Neural progenitor cell (in vitro differentiated cells): ENCODE data around the gene MAP3K19.

Experiments used
- CTCF ChIP-seq: fragments of 200-600 bp; sonication (generic); IDR thresholded peaks from 2 replicates; pipeline ENCODE4 v1.5.1; 2017; ENCODE audit warnings: antibody characterized with exemption, mild to moderate bottlenecking
- EZH2 ChIP-seq: fragments of 200-600 bp; sonication (generic); IDR thresholded peaks from 2 replicates; pipeline ENCODE4 v1.6.1; 2017; ENCODE audit warnings: antibody characterized with exemption, mild to moderate bottlenecking, moderate library complexity
- EZH2phosphoT487 ChIP-seq: fragments of 200-600 bp; sonication (generic); IDR thresholded peaks from 2 replicates; pipeline ENCODE4 v1.6.1; 2017; ENCODE audit warnings: antibody characterized with exemption

- TF ChIP-seq CTCF (no peak), EZH2phosphoT487 (no peak), EZH2 (no peak)
Measured at GRCh38 chr2:134955744-134956143, 91.5 kb downstream of the MAP3K19 start.
